Measurements from ENCODE around the gene RELA. TPM values are rescaled to one million over a fixed set of nuclear protein-coding genes. Genes with fewer than 3 reads are reported as not detected.

Gene RELA
- total and polyA plus RNA-seq, 2 of the 4 experiments (the other 2 are of a cell fraction) = 8.6 to 53.0 TPM

GRCh38 chr11:65636108-65637031 is 26.3 kb downstream of the RELA start:
- Histone ChIP-seq H2AFZ (replicated peaks; ENCODE audit: low read length, poor library complexity) (no peak overlapping the region), H3K14ac (replicated peaks; ENCODE audit: low read depth, low read length) (no peak overlapping the region), H3K23ac (ENCODE audit: low read depth, low read length) (no peak overlapping the region), H3K9me1 (ENCODE audit: insufficient read depth, low read length) (peaks cover 5% of the 10 kb centered on the region), H3K18ac (ENCODE audit: low read depth, low read length) (no peak overlapping the region), H4K20me1 (ENCODE audit: insufficient read depth, low read length) (peaks cover 12% of the 10 kb centered on the region; the same call in 1 of the 2 replicates), H3K9me3 (ENCODE audit: control insufficient read depth, insufficient read depth, low read length) (no peaks in the 10 kb centered on the region), H4K91ac (ENCODE audit: insufficient read depth, low read depth, low read length) (no peak overlapping the region), H3K56ac (ENCODE audit: extremely low read depth, insufficient read depth, low read length) (no peak overlapping the region), H2BK15ac (ENCODE audit: low read depth, low read length) (no peak overlapping the region), H3K4ac (ENCODE audit: low read depth, low read length) (no peak overlapping the region), H2BK20ac (ENCODE audit: low read depth, low read length) (no peak overlapping the region), H3K27ac (ENCODE audit: insufficient read depth, low read length) (no peak overlapping the region), H2BK5ac (ENCODE audit: low read depth, low read length, poor library complexity, severe bottlenecking) (no peak overlapping the region), H4K8ac (ENCODE audit: low read depth in 2 of 2, low read length in 2 of 2) (no peak overlapping the region), H2AK9ac (replicated peaks; ENCODE audit: low read depth, low read length, poor library complexity) (peak overlapping the region; percentile 26), H2BK120ac (ENCODE audit: low read depth, low read length) (no peak overlapping the region), H3K27me3 (ENCODE audit: control insufficient read depth, insufficient read depth, low read length) (no peaks in the 10 kb centered on the region), H3K4me1 (ENCODE audit: control insufficient read depth, insufficient read depth, low read length) (peaks cover 6% of the 10 kb centered on the region), H3K4me3 (ENCODE audit: insufficient read depth, low read depth, low read length) (no peak overlapping the region), H4K5ac (ENCODE audit: low read depth, low read length) (no peak overlapping the region), H3K4me2 (ENCODE audit: low read depth, low read length) (no peak overlapping the region), H3K9ac (ENCODE audit: low read depth, low read length) (no peak overlapping the region), H2AK5ac (ENCODE audit: low read depth, low read length) (no peak overlapping the region), H3K79me1 (ENCODE audit: low read depth in 1 of 2, low read length in 2 of 2) (peaks cover 16 to 34% of the 10 kb centered on the region in 2 experiments), H3K36me3 (ENCODE audit: control insufficient read depth, insufficient read depth, low read length) (peaks cover 47% of the 10 kb centered on the region)
- ATAC-seq (ENCODE audit: low read depth) (no peak), DNase-seq (no peak)
- dilution Hi-C loops (cut with HindIII; ENCODE audit: low sequenced_read_pairs, unreplicated experiment) (no loop called here), in situ Hi-C loops (cut with MboI; ENCODE audit: low sequenced_read_pairs) (no loop called here), intact Hi-C loops (cut with micrococcal nuclease) (no loop called here)
- WGBS, 2 experiments (ENCODE audit: extremely low coverage in 2 of 2, insufficient read length in 1 of 2) = 95% methylated on average over 8 of the region's 28 CpGs; no CpG with 5 or more reads in 1 of the 2 experiments
- BruUV-seq (replicated peaks) = no TSS peak
- TF ChIP-seq RAD21 (IDR thresholded peaks at IDR 0.05; ENCODE audit: low read length) (no peak), NFE2L2 (IDR thresholded peaks at IDR 0.05; ENCODE audit: low read depth, low read length) (no peak), ELK1 (IDR thresholded peaks at IDR 0.05; ENCODE audit: borderline replicate concordance, low read depth, low read length) (no peak), RFX5 (IDR thresholded peaks at IDR 0.05; ENCODE audit: low read depth, low read length) (no peak), RCOR1 (IDR thresholded peaks at IDR 0.05; ENCODE audit: insufficient replicate concordance, low read length) (no peak), MAZ (IDR thresholded peaks at IDR 0.05; ENCODE audit: borderline replicate concordance, low read depth, low read length) (no peak), CTCF (conservative IDR thresholded peaks at IDR 0.05; ENCODE audit: low read depth, low read length) (no peak), SMC3 (IDR thresholded peaks at IDR 0.05; ENCODE audit: low read depth, low read length) (no peak), USF2 (IDR thresholded peaks at IDR 0.05; ENCODE audit: low read depth, low read length) (no peak)
- CTCF ChIA-PET = no interaction called here
- POLR2A ChIA-PET (ENCODE audit: unreplicated experiment) = no interaction called here
